IPS DF 6.9 (cell line): ENCODE results near the gene HDAC1.
A peak's percentile ranks its signal among the peaks of the same experiment; 100 is the strongest.

Experiments
- DNase-seq: peaks from one replicate; pipeline ENCODE4 v3.0.0-alpha.2; 2013; ENCODE audit warnings: low read depth, low spot score
- H3K27ac ChIP-seq: one replicate; pipeline ENCODE4 v1.5.1; 2013; ENCODE audit warnings: low read length, control low read depth
- H3K27me3 ChIP-seq: 2 replicates; pipeline ENCODE4 v1.6.1; 2013; ENCODE audit warnings: mild to moderate bottlenecking, low read length; ENCODE audit not compliant: control insufficient read depth, insufficient read depth
- H3K36me3 ChIP-seq: 2 replicates; pipeline ENCODE4 v1.6.1; 2013; ENCODE audit warnings: low read length; ENCODE audit not compliant: control insufficient read depth, insufficient read depth
- H3K4me1 ChIP-seq: 2 replicates; pipeline ENCODE4 v1.6.1; 2013; ENCODE audit warnings: low read length; ENCODE audit not compliant: control insufficient read depth, insufficient read depth
- H3K4me3 ChIP-seq: 2 replicates; pipeline ENCODE4 v1.5.1; 2013; ENCODE audit warnings: mild to moderate bottlenecking, low read length
- H3K9me3 ChIP-seq: 2 replicates; pipeline ENCODE4 v1.6.1; 2013; ENCODE audit warnings: low read length, inconsistent platforms; ENCODE audit not compliant: control insufficient read depth, insufficient read depth
- WGBS: extraction: QIAGEN DNeasy Blood & Tissue Kit; methylation state at CpG from one replicate; pipeline ENCODE4 v1.1.7; 2013; ENCODE audit warnings: mixed read lengths, missing lambda C conversion rate; ENCODE audit not compliant: insufficient read length, insufficient coverage; 5-methylcytosine and 5-hydroxymethylcytosine counted together

The HDAC1 gene

DNA sequence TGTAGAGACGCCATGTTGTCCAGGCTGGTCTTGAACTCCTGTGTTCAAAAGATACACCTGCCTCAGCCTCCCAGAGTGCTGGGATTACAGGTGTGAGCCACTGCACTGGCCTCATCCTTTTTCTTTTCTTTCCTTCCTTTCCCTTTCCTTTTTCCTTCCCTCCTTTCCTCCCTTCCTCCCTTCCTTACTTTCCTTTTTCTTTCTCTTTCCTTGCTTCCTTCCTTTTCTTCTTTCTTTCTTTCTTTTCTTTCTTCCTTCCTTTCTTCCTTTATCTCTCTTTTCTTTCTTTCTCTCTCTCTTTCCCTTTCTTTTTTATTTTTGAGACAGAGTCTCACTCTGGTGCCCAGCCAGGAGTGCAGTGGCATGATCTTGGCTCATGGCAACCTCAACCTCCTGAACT lies 64.6 kb downstream of the HDAC1 start:
- Histone ChIP-seq H3K27me3 (peaks cover 3% of the 10 kb centered on the region; the same call in 1 of the 2 replicates), H3K4me3 (no peak overlapping the region), H3K4me1 (peaks cover 1% of the 10 kb centered on the region; the same call in 1 of the 2 replicates), H3K27ac (no peak overlapping the region), H3K9me3 (no peaks in the 10 kb centered on the region), H3K36me3 (no peaks in the 10 kb centered on the region)
- WGBS, result no CpG with 5 or more reads among the region's 1 CpG
- no peak for DNase-seq

DNA sequence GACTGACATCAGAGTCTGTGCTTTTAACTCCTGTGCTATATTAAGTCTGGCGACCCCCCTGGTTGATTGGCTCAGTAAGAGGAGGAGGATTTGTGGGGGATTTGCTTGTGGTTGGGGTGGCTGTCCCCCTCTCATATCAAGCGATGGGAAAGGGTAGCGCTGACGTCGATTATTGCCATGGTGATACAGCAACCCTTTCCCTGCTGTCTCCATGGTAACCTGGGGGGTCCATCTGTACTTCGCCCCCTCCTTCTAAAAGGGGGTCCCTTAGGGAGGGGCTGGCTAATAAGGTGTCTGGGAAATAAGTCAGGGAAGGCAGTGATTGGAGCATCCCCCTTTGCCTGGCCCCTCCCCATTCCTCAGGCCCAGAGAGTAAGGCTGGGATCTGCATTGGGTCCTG lies 65.7 kb downstream of the HDAC1 start:
- H3K9me3 ChIP-seq, result no peaks in the 10 kb centered on the region
- no peak overlapping the region for H3K4me3 ChIP-seq
- no peaks in the 10 kb centered on the region for H3K36me3 ChIP-seq
- DNase-seq, result no peak
- no peak overlapping the region for H3K27ac ChIP-seq
- WGBS, result no CpG with 5 or more reads among the region's 6 CpGs
- H3K4me1 ChIP-seq, result peaks cover 3% of the 10 kb centered on the region
- peaks cover 3% of the 10 kb centered on the region; the same call in 1 of the 2 replicates for H3K27me3 ChIP-seq

DNA sequence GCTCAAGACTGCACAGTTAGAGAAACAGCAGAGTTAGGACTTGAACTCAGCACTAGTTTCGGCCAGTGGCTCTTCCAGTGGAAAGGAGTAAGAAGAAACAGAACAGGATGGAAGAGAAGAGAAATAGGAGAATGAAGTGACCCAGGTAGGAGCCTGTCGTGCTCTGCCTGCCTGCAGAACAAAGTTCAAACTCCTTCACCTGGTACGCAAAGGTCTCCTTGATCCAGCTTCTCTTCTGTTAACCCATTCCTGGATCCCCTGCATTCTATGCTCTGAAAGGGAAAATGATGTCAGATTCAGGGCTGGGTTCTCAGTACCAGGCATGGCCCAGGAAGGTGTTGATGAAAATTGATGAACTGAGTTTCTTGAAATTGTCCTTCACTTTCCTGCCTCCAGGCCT lies 66.6 kb downstream of the HDAC1 start:
- H3K27me3 ChIP-seq, result peaks cover 3% of the 10 kb centered on the region; the same call in 1 of the 2 replicates
- WGBS, result no CpG with 5 or more reads among the region's 3 CpGs

DNA sequence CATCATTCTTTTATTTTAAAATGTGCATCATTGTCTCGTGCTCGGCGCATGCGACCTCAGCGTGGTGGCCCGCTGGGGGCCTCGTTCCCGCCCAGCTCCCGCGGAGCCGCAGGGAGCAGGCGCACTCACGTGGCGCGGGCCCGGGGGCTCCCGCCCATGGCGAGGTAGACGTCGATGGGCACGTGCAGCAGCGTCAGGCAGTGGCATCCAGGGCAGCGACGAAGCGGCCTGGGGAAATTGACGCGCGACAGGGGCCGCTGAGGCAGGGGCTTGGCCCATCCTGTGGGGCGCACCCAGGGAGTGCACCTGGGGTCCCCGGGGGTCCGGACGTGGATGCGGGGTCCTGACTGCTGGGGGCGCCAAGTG lies 69.4 kb downstream of the HDAC1 start:
- Histone ChIP-seq H3K9me3 (no peaks in the 10 kb centered on the region), H3K4me1 (peaks cover 3% of the 10 kb centered on the region), H3K4me3 (no peak overlapping the region), H3K36me3 (peaks cover 7% of the 10 kb centered on the region), H3K27ac (no peak overlapping the region), H3K27me3 (peaks cover 3% of the 10 kb centered on the region; the same call in 1 of the 2 replicates)
- no peak for DNase-seq
- no CpG with 5 or more reads among the region's 35 CpGs for WGBS

More for the DNA sequence above, 66.6 kb downstream of the HDAC1 start:
- DNase-seq, result no peak
- Histone ChIP-seq H3K9me3 (no peaks in the 10 kb centered on the region), H3K4me3 (no peak overlapping the region), H3K4me1 (peaks cover 3% of the 10 kb centered on the region), H3K36me3 (no peaks in the 10 kb centered on the region), H3K27ac (no peak overlapping the region)

DNA sequence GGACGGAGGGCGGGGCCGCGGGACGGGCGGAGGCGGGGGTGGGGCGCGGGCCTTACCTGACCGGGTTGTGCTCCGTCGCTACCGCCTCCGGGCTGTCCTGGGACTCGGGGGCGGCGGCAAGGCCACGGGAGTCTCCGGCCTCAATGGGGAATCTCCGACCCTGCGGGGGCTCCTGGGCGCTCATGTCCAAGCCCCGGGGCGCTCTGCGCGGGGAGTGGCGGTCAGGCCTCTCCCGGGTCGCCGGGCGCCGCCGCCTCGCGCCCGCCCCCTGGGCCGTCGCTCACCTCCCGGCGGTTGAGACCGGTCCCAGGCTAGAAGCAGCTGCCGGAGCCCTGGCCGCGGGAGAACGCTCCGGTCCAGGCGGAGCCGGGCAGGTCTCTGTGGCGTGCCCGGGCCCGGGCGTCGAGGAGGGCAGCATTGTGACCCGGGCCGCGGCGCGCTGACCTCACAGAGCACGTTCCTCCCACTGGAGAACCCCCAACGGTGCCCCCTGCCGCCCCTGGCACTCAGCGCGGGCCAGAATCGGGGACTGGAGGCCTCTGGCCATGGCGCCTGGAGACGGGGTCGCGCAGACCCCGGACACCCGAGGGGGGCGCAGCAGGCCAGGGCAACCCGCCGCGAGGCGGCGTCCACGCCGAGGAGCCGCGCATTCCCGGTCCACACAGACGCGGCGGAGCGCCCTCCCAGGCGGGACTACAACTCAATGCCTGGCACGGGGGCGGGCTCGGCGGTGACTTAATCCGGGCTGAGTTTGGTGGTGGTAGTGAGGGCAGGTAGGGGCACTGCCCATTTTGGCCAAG lies 70.0 kb downstream of the HDAC1 start:
- Histone ChIP-seq H3K4me3 (peak overlapping the region; percentile 14; the same call in 1 of the 2 replicates), H3K27ac (no peak overlapping the region), H3K36me3 (peaks cover 11% of the 10 kb centered on the region), H3K4me1 (peaks cover 3% of the 10 kb centered on the region), H3K27me3 (peaks cover 3% of the 10 kb centered on the region; the same call in 1 of the 2 replicates), H3K9me3 (no peaks in the 10 kb centered on the region)
- no peak for DNase-seq
- no CpG with 5 or more reads among the region's 91 CpGs for WGBS

DNA sequence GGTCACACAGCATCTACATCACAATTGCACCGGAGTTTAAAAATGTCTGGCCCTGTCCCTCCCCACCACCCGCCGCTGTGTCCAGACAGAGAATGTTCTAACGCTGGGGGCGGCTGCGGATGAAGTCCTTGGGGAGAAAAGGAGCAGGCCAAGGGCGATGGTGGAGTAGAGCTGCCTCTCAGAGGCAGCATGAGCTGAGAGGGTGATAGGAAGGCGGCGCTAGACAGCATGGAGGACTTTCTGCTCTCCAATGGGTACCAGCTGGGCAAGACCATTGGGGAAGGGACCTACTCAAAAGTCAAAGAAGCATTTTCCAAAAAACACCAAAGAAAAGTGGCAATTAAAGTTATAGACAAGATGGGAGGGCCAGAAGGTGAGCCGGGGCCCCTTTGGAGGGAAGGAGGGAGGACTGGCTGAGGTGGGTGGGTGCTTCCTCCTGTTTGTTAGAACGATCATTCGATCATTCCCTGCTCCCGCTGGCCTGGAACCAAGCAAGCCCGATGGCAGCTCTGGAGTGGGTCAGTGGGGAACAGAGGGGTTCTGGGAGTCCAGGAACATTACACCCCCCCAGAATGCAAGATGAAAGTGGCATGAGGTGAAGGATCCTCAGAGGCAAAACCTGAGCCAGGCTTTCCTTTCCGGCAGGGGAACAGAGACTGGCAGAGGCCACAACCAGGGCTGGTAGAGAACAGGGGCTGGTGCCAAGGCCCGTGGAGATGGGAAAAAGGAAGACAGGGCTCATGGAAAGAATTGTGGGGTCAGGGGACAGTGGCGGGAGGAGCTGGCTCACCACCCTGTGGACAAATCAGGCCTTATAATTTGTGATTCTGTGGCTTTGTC lies 70.8 kb downstream of the HDAC1 start, which contains the start of the genes FAM229A and TSSK3:
Gene FAM229A, minus strand, starts transcription at position 12 of the 840 bp plus-strand sequence. CDS start 394 bp downstream, outside the sequence.
Gene TSSK3, plus strand, starts transcription at position 66 of the 840 bp plus-strand sequence. Its CDS starts 163 bp downstream, at position 229.
- Histone ChIP-seq H3K9me3 (no peaks in the 10 kb centered on the region), H3K4me3 (peak within 1 kb of the TSS; percentile 14; the same call in 1 of the 2 replicates), H3K27ac (no peak within 1 kb of the TSS), H3K4me1 (peaks cover 3% of the 10 kb centered on the region), H3K27me3 (peaks cover 3% of the 10 kb centered on the region; the same call in 1 of the 2 replicates), H3K36me3 (peaks cover 15% of the 10 kb centered on the region)
- no peak for DNase-seq
- WGBS, result no CpG with 5 or more reads among the region's 17 CpGs

DNA sequence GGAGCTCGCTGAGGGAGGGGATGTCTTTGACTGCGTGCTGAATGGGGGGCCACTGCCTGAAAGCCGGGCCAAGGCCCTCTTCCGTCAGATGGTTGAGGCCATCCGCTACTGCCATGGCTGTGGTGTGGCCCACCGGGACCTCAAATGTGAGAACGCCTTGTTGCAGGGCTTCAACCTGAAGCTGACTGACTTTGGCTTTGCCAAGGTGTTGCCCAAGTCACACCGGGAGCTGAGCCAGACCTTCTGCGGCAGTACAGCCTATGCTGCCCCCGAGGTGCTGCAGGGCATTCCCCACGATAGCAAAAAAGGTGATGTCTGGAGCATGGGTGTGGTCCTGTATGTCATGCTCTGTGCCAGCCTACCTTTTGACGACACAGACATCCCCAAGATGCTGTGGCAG lies 71.8 kb downstream of the HDAC1 start:
- Histone ChIP-seq H3K27ac (no peak overlapping the region), H3K27me3 (peaks cover 3% of the 10 kb centered on the region; the same call in 1 of the 2 replicates), H3K36me3 (peaks cover 19% of the 10 kb centered on the region), H3K4me1 (peaks cover 3% of the 10 kb centered on the region), H3K4me3 (no peak overlapping the region), H3K9me3 (no peaks in the 10 kb centered on the region)
- DNase-seq, result no peak
- no CpG with 5 or more reads among the region's 12 CpGs for WGBS

DNA sequence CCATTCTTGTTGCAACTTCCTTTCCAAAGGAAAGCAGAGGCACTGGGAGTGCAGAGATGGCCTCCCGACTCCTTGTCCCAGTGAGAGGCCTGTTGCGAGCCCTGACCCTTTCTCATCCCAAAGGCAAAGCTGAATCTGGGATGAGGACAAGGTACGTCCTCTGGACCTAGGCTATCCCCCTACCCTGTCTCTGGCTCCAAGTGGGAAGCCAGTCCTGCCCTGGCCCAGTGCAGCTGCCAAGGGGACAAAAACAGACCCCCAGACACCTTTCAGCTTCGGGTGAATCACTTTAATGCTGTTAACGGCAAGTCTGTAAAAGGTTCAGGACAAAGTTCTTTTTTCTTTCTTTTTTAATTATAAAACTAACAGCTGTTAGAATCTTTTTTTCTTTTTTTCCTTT lies 73.0 kb downstream of the HDAC1 start:
- WGBS, result no CpG with 5 or more reads among the region's 5 CpGs
- DNase-seq, result no peak
- no peaks in the 10 kb centered on the region for H3K9me3 ChIP-seq
- no peak overlapping the region for H3K27ac ChIP-seq
- H3K4me1 ChIP-seq, result peaks cover 3% of the 10 kb centered on the region
- H3K36me3 ChIP-seq, result peaks cover 19% of the 10 kb centered on the region
- no peak overlapping the region for H3K4me3 ChIP-seq
- peaks cover 3% of the 10 kb centered on the region; the same call in 1 of the 2 replicates for H3K27me3 ChIP-seq

DNA sequence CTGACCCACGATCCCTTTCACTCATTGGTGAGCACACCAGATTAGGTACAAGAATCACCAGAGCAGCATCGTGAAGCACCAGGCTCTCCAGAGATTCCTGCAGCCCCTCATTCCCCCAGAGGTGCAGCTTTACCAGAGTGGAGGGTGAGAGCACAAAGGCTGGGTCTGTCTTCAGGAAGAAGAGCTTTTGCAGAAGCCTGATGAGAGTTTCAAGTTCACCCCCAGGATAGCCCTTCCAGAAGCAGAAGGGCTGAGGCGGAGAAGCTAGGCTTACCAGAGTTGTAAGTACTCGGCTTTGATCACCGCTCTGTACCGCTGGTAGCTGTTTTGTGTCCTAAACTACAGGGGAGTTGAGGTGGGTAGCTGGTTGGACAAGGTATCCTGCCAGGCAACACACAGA lies 73.6 kb downstream of the HDAC1 start:
- Histone ChIP-seq H3K36me3 (peaks cover 19% of the 10 kb centered on the region), H3K4me3 (no peak overlapping the region), H3K27me3 (peaks cover 3% of the 10 kb centered on the region; the same call in 1 of the 2 replicates), H3K27ac (no peak overlapping the region), H3K4me1 (peaks cover 3% of the 10 kb centered on the region), H3K9me3 (no peaks in the 10 kb centered on the region)
- no peak for DNase-seq
- no CpG with 5 or more reads among the region's 6 CpGs for WGBS

DNA sequence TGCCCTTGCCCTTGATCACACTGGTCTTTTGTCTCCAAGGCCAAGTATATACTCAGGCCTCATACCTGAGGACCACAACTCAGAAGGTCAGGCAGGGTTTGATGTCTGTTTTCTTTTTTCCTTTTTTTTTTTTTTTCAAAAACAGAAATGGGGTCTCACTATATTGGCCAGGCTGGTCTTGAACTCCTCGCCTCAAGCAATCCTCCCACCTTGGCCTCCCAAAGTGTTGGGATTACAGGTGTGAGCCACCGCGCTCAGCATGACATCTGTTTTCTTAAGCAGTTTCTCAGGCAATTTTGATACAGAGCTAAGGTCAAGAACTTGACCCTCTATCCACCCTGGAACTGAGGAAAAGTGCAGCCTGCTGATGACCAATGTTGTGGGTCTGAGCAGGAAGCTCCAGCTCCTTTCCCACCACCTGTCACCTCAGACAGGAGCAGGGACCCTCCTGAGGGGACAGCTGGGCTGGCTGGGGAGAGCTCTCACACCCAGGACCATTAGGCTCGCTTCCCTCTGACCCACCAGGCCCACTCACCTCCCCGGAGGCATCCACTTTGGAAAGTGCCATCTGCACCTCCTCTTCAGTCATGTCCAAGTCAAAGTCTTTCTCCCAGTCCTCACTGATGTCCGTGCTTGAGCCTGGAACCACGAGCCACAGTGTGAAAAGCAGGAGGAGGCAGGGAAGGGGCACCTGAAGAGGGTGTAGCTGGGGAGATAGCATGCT lies 76.2 kb downstream of the HDAC1 start:
- Histone ChIP-seq H3K36me3 (peaks cover 19% of the 10 kb centered on the region), H3K27me3 (no peaks in the 10 kb centered on the region), H3K9me3 (no peaks in the 10 kb centered on the region), H3K4me3 (no peak overlapping the region), H3K4me1 (no peaks in the 10 kb centered on the region), H3K27ac (no peak overlapping the region)
- WGBS, result no CpG with 5 or more reads among the region's 7 CpGs
- no peak for DNase-seq
